Gastroesophageal sphincter (tissue), 2 donors: ENCODE results near the gene CHTOP.

Experiments
- POLR2A ChIP-seq, 2 donors: fragments of 450-650 bp; IDR thresholded peaks; one replicate each; pipeline ENCODE4 v1.6.1; 2017; ENCODE audit warnings: antibody characterized with exemption in 2 of 2, mild to moderate bottlenecking in 2 of 2, moderate library complexity in 1 of 2
- POLR2AphosphoS5 ChIP-seq: sonication (generic); formaldehyde crosslinking; IDR thresholded peaks from one replicate; pipeline ENCODE4 v1.6.1; 2017; ENCODE audit warnings: antibody characterized with exemption

- no peak for TF ChIP-seq POLR2A (IDR thresholded peaks at IDR 0.05)
- no peak for TF ChIP-seq POLR2AphosphoS5
Measured at GRCh38 chr1:153684892-153685291, 51.0 kb downstream of the CHTOP start.
